Endothelial cell (in vitro differentiated cells): ENCODE results near the gene LEPR. TPM values are rescaled to one million over a fixed set of nuclear protein-coding genes. Genes with fewer than 3 reads are reported as not detected.

Experiments
- DNase-seq: peaks from one replicate; pipeline ENCODE4 v3.0.0; 2021; ENCODE audit warnings: low spot score
- H3K27ac Mint-ChIP-seq: one replicate; pipeline ENCODE4 v1.8.0; 2021; ENCODE audit warnings: mixed read lengths, inconsistent platforms; ENCODE audit not compliant: unreplicated experiment
- H3K27me3 Mint-ChIP-seq: one replicate; pipeline ENCODE4 v1.8.0; 2021; ENCODE audit warnings: mild to moderate bottlenecking, moderate library complexity, mixed read lengths, inconsistent platforms; ENCODE audit not compliant: unreplicated experiment
- H3K36me3 Mint-ChIP-seq: one replicate; pipeline ENCODE4 v1.8.0; 2021; ENCODE audit warnings: mild to moderate bottlenecking, low read depth, mixed read lengths, inconsistent platforms; ENCODE audit not compliant: unreplicated experiment
- H3K4me1 Mint-ChIP-seq: one replicate; pipeline ENCODE4 v1.8.0; 2021; ENCODE audit warnings: mild to moderate bottlenecking, mixed read lengths, inconsistent platforms; ENCODE audit not compliant: unreplicated experiment
- H3K4me3 Mint-ChIP-seq: one replicate; pipeline ENCODE4 v1.8.0; 2021; ENCODE audit warnings: mild to moderate bottlenecking, mixed read lengths, inconsistent platforms; ENCODE audit not compliant: unreplicated experiment
- H3K9me3 Mint-ChIP-seq: one replicate; pipeline ENCODE4 v1.8.0; 2021; ENCODE audit warnings: mixed read lengths, inconsistent platforms; ENCODE audit not compliant: unreplicated experiment
- total RNA-seq: library from RNA; stranded (reverse); fragmentation: NEBNext Ultra II Directional; extraction: Animal tissue kit (Norgen Biotek cat#: 25700); gene quantifications from one replicate; pipeline ENCODE4 v1.2.1, GENCODE V29; 2021; ENCODE audit not compliant: unreplicated experiment
- TF ChIP-seq, protein P1 (sequence below): fragments of 200-600 bp; sonication (generic); IDR thresholded peaks from one replicate; pipeline ENCODE4 v1.5.0; 2021; ENCODE audit warnings: antibody characterized with exemption; ENCODE audit not compliant: unreplicated experiment

LEPR gene
- total RNA-seq, 1 donor from 2014 or later: 8.3 TPM

DNA sequence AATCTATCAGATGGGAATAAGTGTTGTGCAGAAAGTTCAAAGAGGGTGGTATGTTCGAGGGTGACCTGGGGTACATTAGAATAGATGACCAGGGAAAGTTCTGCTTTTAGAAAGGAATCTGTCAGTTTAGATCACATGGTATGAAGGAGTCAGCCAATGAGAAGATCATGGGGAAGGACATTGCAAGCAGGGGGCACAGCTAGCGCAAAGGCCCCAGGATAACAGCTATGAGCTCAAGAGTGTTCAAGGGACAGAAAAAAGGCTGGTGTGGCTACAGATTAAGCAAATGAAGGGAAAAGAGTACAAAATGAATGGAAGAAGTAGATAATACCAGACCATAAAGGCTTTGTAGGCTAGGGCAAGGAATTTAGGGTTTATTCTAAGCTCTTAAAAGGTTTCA lies 8.6 kb downstream of the LEPR start:
- TF ChIP-seq, protein P1, sequence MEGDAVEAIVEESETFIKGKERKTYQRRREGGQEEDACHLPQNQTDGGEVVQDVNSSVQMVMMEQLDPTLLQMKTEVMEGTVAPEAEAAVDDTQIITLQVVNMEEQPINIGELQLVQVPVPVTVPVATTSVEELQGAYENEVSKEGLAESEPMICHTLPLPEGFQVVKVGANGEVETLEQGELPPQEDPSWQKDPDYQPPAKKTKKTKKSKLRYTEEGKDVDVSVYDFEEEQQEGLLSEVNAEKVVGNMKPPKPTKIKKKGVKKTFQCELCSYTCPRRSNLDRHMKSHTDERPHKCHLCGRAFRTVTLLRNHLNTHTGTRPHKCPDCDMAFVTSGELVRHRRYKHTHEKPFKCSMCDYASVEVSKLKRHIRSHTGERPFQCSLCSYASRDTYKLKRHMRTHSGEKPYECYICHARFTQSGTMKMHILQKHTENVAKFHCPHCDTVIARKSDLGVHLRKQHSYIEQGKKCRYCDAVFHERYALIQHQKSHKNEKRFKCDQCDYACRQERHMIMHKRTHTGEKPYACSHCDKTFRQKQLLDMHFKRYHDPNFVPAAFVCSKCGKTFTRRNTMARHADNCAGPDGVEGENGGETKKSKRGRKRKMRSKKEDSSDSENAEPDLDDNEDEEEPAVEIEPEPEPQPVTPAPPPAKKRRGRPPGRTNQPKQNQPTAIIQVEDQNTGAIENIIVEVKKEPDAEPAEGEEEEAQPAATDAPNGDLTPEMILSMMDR: no peak
- DNase-seq: no peak
- peak overlapping the region; percentile 98 for H3K27ac Mint-ChIP-seq
- peaks cover 5% of the 10 kb centered on the region for H3K27me3 Mint-ChIP-seq
- H3K4me3 Mint-ChIP-seq: no peak overlapping the region
- H3K36me3 Mint-ChIP-seq: peaks cover 23% of the 10 kb centered on the region
- peaks cover 44% of the 10 kb centered on the region for H3K4me1 Mint-ChIP-seq
- H3K9me3 Mint-ChIP-seq: no peaks in the 10 kb centered on the region

DNA sequence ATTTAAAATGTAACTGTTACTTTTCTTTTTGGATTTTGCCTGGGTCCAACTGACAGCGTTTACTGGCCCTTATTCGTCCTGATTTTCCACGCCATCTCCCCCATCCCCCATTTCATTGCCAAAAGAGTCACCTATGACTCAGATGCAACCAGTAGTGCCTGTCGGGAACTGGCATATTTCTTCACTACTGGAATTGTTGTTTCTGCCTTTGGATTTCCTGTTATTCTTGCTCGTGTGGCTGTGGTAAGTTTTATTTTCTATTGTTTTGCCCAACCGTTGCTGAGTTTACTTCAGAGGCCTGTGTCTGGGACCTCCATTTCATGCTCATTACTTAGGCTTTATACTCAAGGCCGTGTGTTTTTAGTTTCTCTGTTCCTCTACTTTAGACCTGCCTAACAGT lies 9.3 kb downstream of the LEPR start:
- peaks cover 5% of the 10 kb centered on the region for H3K27me3 Mint-ChIP-seq
- no peaks in the 10 kb centered on the region for H3K9me3 Mint-ChIP-seq
- peaks cover 20% of the 10 kb centered on the region for H3K36me3 Mint-ChIP-seq
- peak overlapping the region; percentile 98 for H3K27ac Mint-ChIP-seq
- TF ChIP-seq, protein P1: no peak
- no peak for DNase-seq
- peak overlapping the region; percentile 26 for H3K4me3 Mint-ChIP-seq
- H3K4me1 Mint-ChIP-seq: peaks cover 38% of the 10 kb centered on the region

DNA sequence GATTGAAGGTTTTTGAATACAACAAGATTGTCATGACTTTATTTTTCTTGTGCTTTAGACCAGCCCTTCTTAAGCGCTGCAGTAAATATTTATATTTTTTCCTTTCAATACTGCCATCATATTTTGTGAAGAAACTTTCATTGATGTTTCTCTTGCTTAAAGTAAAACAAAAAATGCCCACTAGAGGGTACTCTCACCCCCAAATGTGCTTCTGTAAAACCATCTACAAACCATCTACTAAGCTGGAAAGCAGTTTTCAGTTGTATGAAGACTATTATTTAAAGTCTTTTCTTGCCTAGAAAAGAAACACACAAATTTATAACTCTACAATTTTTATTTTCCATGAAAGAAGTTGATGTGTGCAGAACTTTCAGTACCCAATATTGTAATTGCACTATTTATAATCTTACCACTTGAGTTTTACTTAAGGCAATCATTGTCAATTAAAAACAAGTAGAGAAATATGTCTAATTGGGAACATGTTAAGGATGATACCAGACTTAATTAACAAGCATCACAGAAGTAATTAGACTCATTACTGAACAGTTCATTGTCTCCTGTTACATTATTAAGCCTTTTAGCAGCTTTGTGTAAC lies 10.7 kb downstream of the LEPR start:
- H3K27ac Mint-ChIP-seq: peak overlapping the region; percentile 98
- no peak overlapping the region for H3K4me3 Mint-ChIP-seq
- H3K4me1 Mint-ChIP-seq: peaks cover 28% of the 10 kb centered on the region
- no peak for DNase-seq
- TF ChIP-seq, protein P1: peak; percentile 79
- H3K27me3 Mint-ChIP-seq: peaks cover 5% of the 10 kb centered on the region
- peaks cover 9% of the 10 kb centered on the region for H3K36me3 Mint-ChIP-seq
- H3K9me3 Mint-ChIP-seq: no peaks in the 10 kb centered on the region

DNA sequence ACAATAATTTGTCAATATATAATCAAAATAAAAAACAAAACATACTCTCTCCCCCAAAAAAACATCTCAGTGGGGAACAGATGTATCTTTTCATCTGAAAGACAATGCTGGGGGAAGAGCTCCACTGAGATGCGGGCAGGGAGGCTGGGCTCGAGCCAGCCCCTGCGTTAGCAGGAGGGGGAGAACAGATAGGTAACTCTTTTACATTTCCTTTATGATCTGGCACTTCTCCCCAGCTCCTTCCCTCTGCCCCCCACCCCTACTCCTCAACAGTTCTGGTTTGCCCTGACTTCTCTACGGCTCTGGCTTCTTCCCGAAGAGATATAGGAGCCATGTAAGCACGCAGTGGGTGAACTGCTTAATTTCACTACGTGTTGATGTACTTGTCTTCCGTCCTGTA lies 12.4 kb downstream of the LEPR start:
- no peak for DNase-seq
- Mint-ChIP-seq H3K4me3 (no peak overlapping the region), H3K9me3 (no peaks in the 10 kb centered on the region), H3K36me3 (peaks cover 5% of the 10 kb centered on the region), H3K27me3 (no peaks in the 10 kb centered on the region), H3K27ac (no peak overlapping the region), H3K4me1 (peaks cover 25% of the 10 kb centered on the region)
- TF ChIP-seq, protein P1: no peak

DNA sequence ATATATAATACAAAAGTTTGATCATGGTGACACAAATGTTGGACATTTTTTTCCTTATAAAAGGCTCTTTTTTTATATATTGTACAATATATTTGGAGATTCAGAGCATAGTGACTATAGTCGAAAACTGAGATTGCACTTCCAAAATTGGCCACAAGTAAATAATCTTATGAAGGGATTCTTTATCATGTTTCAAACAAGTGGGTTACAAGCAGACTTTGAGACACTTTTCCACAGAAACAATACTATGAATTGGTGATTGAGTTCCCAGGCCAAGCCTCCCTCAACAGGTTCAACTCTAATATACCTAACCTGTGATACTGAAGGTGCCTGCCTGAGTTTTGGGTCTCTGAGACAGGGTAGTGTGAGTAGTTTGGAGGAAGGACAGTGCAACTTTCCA lies 13.8 kb downstream of the LEPR start:
- Mint-ChIP-seq H3K4me3 (no peak overlapping the region), H3K9me3 (no peaks in the 10 kb centered on the region), H3K27me3 (no peaks in the 10 kb centered on the region), H3K27ac (no peak overlapping the region), H3K4me1 (peaks cover 19% of the 10 kb centered on the region), H3K36me3 (peaks cover 5% of the 10 kb centered on the region)
- no peak for DNase-seq
- TF ChIP-seq, protein P1: peak; percentile 39
